GM13976 (cell line): ENCODE results near the gene FRY.
A peak's percentile ranks its signal among the peaks of the same experiment; 100 is the strongest.

Experiments
- DNase-seq: peaks from one replicate; pipeline ENCODE4 v3.0.0; 2012; ENCODE audit warnings: low spot score
- in situ Hi-C: fragments of 300-500 bp; cut with MboI; formaldehyde crosslinking; loops from one replicate; pipeline ENCODE4 v1.12.0; 2022; ENCODE audit warnings: low sequenced_read_pairs, mixed read lengths, inconsistent platforms; ENCODE audit not compliant: unreplicated experiment
- TF ChIP-seq, protein P1 (sequence below): IDR thresholded peaks from 2 replicates; pipeline ENCODE4 v1.5.1; 2012; ENCODE audit warnings: borderline replicate concordance, mild to moderate bottlenecking; ENCODE audit not compliant: insufficient read depth; ENCODE audit errors: extremely low read depth, missing control alignments, control extremely low read depth

The FRY gene

DNA sequence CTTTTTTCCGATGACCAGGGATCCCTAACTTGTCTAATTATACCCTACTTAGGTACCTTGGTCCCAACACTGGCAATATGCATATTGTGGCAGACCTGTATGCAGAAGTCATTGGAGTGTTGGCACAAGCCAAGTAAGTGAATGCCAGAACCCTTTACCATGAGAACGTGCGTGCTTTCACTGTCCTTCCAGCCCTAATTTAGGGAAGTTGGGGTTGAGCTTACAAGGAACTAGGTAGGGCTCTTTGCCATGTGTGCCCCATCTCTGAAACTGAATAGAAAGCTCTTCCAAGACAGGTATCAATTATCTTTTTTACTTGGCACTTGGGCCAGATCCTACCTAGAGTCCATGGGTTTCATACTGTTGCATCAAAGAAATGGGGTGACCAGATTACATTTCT, 93.2 kb downstream of the FRY start:
- no peak for DNase-seq
- in situ Hi-C loops = no loop called here
- TF ChIP-seq, protein P1, sequence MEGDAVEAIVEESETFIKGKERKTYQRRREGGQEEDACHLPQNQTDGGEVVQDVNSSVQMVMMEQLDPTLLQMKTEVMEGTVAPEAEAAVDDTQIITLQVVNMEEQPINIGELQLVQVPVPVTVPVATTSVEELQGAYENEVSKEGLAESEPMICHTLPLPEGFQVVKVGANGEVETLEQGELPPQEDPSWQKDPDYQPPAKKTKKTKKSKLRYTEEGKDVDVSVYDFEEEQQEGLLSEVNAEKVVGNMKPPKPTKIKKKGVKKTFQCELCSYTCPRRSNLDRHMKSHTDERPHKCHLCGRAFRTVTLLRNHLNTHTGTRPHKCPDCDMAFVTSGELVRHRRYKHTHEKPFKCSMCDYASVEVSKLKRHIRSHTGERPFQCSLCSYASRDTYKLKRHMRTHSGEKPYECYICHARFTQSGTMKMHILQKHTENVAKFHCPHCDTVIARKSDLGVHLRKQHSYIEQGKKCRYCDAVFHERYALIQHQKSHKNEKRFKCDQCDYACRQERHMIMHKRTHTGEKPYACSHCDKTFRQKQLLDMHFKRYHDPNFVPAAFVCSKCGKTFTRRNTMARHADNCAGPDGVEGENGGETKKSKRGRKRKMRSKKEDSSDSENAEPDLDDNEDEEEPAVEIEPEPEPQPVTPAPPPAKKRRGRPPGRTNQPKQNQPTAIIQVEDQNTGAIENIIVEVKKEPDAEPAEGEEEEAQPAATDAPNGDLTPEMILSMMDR = no peak

DNA sequence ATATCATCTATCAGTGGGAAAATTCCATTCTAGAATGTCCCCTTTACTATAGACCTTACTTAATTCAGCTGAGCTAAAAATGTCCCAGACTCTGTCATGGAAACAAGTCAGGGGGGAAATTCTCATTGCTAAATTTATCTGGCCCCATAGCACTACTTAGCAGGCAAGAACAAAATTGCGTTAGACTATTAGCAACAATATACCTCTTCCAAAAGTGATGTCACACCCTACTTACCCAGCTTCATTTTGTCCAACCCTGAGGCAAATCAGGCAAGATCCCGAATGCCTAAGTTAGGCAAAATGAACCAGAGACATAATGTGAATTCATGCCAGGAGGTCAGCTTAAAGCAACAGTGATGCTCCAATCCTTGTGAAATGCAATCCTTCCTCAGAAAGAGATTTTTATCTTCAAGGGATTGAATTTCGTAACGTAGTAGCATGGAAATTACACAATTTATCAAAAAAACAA, 93.7 kb downstream of the FRY start:
- in situ Hi-C loops = no loop called here

DNA sequence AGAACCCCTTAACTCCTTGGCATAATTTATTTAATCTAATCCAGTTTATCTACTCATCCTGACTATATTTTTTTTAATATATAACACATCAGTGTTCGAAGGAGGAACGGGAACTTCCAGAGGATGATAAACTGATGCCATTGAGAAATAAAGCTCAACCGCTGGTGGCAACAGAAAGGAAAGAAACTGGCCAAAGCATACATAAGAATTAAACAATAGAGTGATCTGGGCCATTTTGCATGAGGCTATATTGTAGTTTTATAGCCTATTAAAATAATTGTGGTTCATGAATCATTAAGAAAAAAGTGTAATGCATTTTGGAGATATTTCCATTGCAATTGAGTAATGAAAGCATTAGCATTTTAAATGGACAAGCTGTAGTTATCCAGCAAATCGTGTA, 94.2 kb downstream of the FRY start:
- no peak for DNase-seq
- TF ChIP-seq, protein P1 = no peak
- in situ Hi-C loops = no loop called here

More for the DNA sequence above, 93.7 kb downstream of the FRY start:
- peak; percentile 16 for DNase-seq
- TF ChIP-seq, protein P1 = no peak

DNA sequence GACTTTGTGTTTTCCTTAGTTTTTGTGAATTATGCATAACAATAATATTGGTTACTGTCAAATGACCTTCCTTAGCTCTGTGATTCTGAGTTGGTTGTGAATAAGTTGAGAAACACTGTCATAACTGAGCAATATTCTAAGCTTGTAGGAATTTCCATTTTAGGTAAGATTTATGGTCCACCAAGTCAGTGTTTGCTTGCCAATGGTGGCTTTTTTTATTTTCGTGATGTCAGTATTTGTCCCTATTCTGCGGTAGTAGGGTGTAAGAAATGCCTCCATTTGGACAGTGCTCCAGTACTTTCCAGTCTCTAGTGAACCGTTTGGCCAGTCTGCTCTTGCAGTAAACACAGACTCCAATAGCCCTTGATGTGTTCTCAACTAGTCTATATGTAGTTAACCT, 94.7 kb downstream of the FRY start:
- DNase-seq = no peak
- in situ Hi-C loops = no loop called here
- TF ChIP-seq, protein P1 = no peak

DNA sequence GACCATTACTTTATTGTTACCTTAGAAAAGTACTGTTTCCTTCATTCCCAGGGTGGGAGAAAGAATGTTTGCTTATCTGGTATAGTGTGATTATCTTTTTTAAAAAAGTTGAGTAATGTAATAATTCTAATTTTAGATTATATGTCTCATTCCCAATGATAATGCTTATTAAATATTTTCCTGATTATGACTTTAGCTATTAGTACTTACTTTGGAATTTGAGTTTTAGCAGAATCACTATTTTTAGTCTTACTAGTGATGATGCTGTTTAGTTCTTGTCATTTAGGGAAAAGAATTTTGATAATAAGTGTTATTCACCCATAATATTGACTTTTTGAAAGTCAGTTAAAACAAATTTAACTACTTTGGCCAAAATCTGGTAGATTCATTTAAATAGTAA, 95.2 kb downstream of the FRY start:
- in situ Hi-C loops = no loop called here

DNA sequence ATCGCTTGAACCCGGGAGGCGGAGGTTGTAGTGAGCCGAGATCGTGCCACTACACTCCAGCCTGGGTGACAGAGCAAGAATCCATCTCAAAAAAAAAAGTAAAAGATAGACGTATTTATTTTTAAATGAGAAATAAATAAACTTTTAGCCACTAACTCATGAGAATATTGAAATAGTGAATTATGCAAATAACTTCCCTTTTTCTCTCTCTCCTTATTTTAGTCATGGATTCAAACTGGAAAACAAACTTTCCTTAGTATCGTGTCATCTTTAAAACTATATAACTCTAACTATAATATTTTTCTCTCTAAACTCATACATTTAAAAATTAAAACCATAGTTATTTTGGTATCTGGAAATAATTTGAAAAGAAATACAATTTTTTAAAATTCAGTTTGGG, 96.1 kb downstream of the FRY start:
- TF ChIP-seq, protein P1 = no peak
- in situ Hi-C loops = no loop called here
- DNase-seq = no peak

More for the DNA sequence above, 95.2 kb downstream of the FRY start:
- TF ChIP-seq, protein P1 = no peak
- no peak for DNase-seq
